ENCODE measurements around the gene PLEK. TPM values are rescaled to one million over a fixed set of nuclear protein-coding genes. Genes with fewer than 3 reads are reported as not detected.

The PLEK gene
- total RNA-seq, 1 experiment from 2014 or later = 0.13 TPM

- TF ChIP-seq REST (IDR thresholded peaks at IDR 0.05; ENCODE audit: insufficient read depth in 1 of 2, low read depth in 2 of 2, low read length in 1 of 2) = no peak
- no peak for TF ChIP-seq TCF7L2 (IDR thresholded peaks at IDR 0.05; ENCODE audit: low read depth, low read length)
- TF ChIP-seq POLR2AphosphoS5 (IDR thresholded peaks at IDR 0.05; ENCODE audit: low read depth, low read length) = no peak
- no peak for TF ChIP-seq CTCF (IDR thresholded peaks at IDR 0.05)
- TF ChIP-seq SIN3A (IDR thresholded peaks at IDR 0.05; ENCODE audit: borderline replicate concordance, insufficient read depth, low read depth, low read length) = no peak
- Histone ChIP-seq H3K27ac (ENCODE audit: low read length) (no peak overlapping the region), H3K36me3 (ENCODE audit: control insufficient read depth, insufficient read depth, low read length) (no peaks in the 10 kb centered on the region), H3K4me1 (ENCODE audit: control insufficient read depth, insufficient read depth, low read length) (no peaks in the 10 kb centered on the region), H3K4me3 (ENCODE audit: low read depth in 2 of 2, low read length in 2 of 2) (no peak overlapping the region), H3K9me3 (ENCODE audit: control insufficient read depth, insufficient read depth, low read depth, low read length) (no peaks in the 10 kb centered on the region), H3K27me3 (ENCODE audit: control insufficient read depth, insufficient read depth, low read length) (peaks cover 14% of the 10 kb centered on the region)
- DNase-seq (ENCODE audit: low read depth, low spot score) (no peak), ATAC-seq (no peak)
- ChIA-PET CTCF (no interaction called here), POLR2A (no interaction called here)
- in situ Hi-C loops (cut with HindIII; ENCODE audit: low pct_unique_long_range_greater_than_20kb, low sequenced_read_pairs) = no loop called here
- intact Hi-C loops (cut with micrococcal nuclease; ENCODE audit: unreplicated experiment) = no loop called here
- BruUV-seq (replicated peaks) = no TSS peak
These were observed 22.6 kb downstream of the PLEK start for GRCh38 chr2:68387408-68388350.

GRCh38 chr2:68388358-68388757, 23.3 kb downstream of the PLEK start:
- no peak for DNase-seq (ENCODE audit: low read depth, low spot score)
- intact Hi-C loops (cut with micrococcal nuclease; ENCODE audit: unreplicated experiment) = no loop called here
- TF ChIP-seq TCF7L2 (IDR thresholded peaks at IDR 0.05; ENCODE audit: low read depth, low read length) (no peak), SIN3A (IDR thresholded peaks at IDR 0.05; ENCODE audit: borderline replicate concordance, insufficient read depth, low read depth, low read length) (no peak), CTCF (IDR thresholded peaks at IDR 0.05) (no peak), REST (IDR thresholded peaks at IDR 0.05; ENCODE audit: insufficient read depth in 1 of 2, low read depth in 2 of 2, low read length in 1 of 2) (no peak), POLR2AphosphoS5 (IDR thresholded peaks at IDR 0.05; ENCODE audit: low read depth, low read length) (no peak)
- no peaks in the 10 kb centered on the region for H3K4me1 ChIP-seq (ENCODE audit: control insufficient read depth, insufficient read depth, low read length)
- no peak overlapping the region for H3K4me3 ChIP-seq (ENCODE audit: low read depth in 2 of 2, low read length in 2 of 2)
- ChIA-PET POLR2A (no interaction called here), CTCF (no interaction called here)
- H3K27me3 ChIP-seq (ENCODE audit: control insufficient read depth, insufficient read depth, low read length) = peaks cover 17% of the 10 kb centered on the region
- no peak for ATAC-seq
- no TSS peak for BruUV-seq (replicated peaks)
- no peaks in the 10 kb centered on the region for H3K36me3 ChIP-seq (ENCODE audit: control insufficient read depth, insufficient read depth, low read length)
- no peaks in the 10 kb centered on the region for H3K9me3 ChIP-seq (ENCODE audit: control insufficient read depth, insufficient read depth, low read depth, low read length)
- in situ Hi-C loops (cut with HindIII; ENCODE audit: low pct_unique_long_range_greater_than_20kb, low sequenced_read_pairs) = no loop called here
- H3K27ac ChIP-seq (ENCODE audit: low read length) = no peak overlapping the region
